GM21447 (cell line): ENCODE data around the gene CEP350.

Experiments used
- ATAC-seq: cut with Tn5 transposase; IDR thresholded peaks from one replicate; pipeline ENCODE4 v1.9.1; 2021; ENCODE audit not compliant: unreplicated experiment

Gene CEP350

GRCh38 chr1:180153032-180153431 is 198.4 kb downstream of the CEP350 start:
- ATAC-seq: no peak

- no peak for ATAC-seq
Observed at GRCh38 chr1:180154003-180154324, 199.4 kb downstream of the CEP350 start.

GRCh38 chr1:180154325-180155181 is 199.9 kb downstream of the CEP350 start, which contains the start of gene QSOX1:
QSOX1 (plus strand) TSS chr1:180154869; CDS start chr1:180154908, 39 bp downstream.
- peak; percentile 87 for ATAC-seq

GRCh38 chr1:180155182-180155682 is 200.6 kb downstream of the CEP350 start:
- ATAC-seq: peak; percentile 7

- ATAC-seq: no peak
Observed at GRCh38 chr1:180156201-180156600, 201.6 kb downstream of the CEP350 start.

GRCh38 chr1:180156631-180157091 is 202.1 kb downstream of the CEP350 start:
- no peak for ATAC-seq

GRCh38 chr1:180157108-180157507 is 202.5 kb downstream of the CEP350 start:
- no peak for ATAC-seq

- no peak for ATAC-seq
Observed at GRCh38 chr1:180157576-180158057, 203.0 kb downstream of the CEP350 start.

- ATAC-seq: no peak
Observed at GRCh38 chr1:180158149-180159147, 203.8 kb downstream of the CEP350 start.

GRCh38 chr1:180160357-180160756 is 205.7 kb downstream of the CEP350 start:
- ATAC-seq: no peak

- no peak for ATAC-seq
Observed at GRCh38 chr1:180163041-180163440, 208.4 kb downstream of the CEP350 start.
